CD4-positive, alpha-beta T cell (primary cell): ENCODE results near the gene UBE2Q1. TPM values are rescaled to one million over a fixed set of nuclear protein-coding genes. Genes with fewer than 3 reads are reported as not detected.

Experiments used
- ATAC-seq: fragments of 200-7000 bp; cut with Tn5 transposase; one replicate; pipeline ENCODE4 v1.10.0; 2022; ENCODE audit warnings: mild to moderate bottlenecking; ENCODE audit not compliant: poor library complexity
- CTCF ChIA-PET: fragments of 350-600 bp; sonication (Branson Sonifier 250); formaldehyde crosslinking; loops from one replicate; lab custom pipeline; 2021; ENCODE audit warnings: antibody characterized with exemption, inconsistent platforms; lab: Charles Lee
- POLR2A ChIA-PET: fragments of 350-600 bp; sonication (Branson Sonifier 250); formaldehyde crosslinking; loops from one replicate; lab custom pipeline; 2021; ENCODE audit warnings: antibody characterized with exemption, inconsistent platforms; lab: Charles Lee
- DNase-seq, 14 experiments: peaks; one replicate each; pipeline ENCODE4 v3.0.0-alpha.2; 2013 to 2020; ENCODE audit warnings: mixed read lengths in 2 of 14
- H3K27ac ChIP-seq, 2 donors: one replicate each; pipeline versions ENCODE4 v1.5.1 to v1.7.0; 2013; ENCODE audit warnings: low read length in 2 of 2, low read depth in 1 of 2, mild to moderate bottlenecking in 1 of 2
- H3K27me3 ChIP-seq, 2 experiments: 1 replicate in 1 of 2; 2 replicates in 1 of 2; pipeline versions ENCODE4 v1.6.1 to v1.7.0; 2013; ENCODE audit warnings: low read length in 2 of 2, control low read depth in 1 of 2, mild to moderate bottlenecking in 1 of 2, moderate library complexity in 1 of 2; ENCODE audit not compliant: insufficient read depth in 2 of 2, control insufficient read depth in 1 of 2
- H3K36me3 ChIP-seq: one replicate; pipeline ENCODE4 v1.6.1; 2013; ENCODE audit warnings: low read length, control low read depth; ENCODE audit not compliant: insufficient read depth
- H3K4me1 ChIP-seq: one replicate; pipeline ENCODE4 v1.6.1; 2013; ENCODE audit warnings: low read length, control low read depth; ENCODE audit not compliant: insufficient read depth
- H3K4me3 ChIP-seq: one replicate; pipeline ENCODE4 v1.5.1; 2013; ENCODE audit warnings: mild to moderate bottlenecking, low read length, moderate library complexity
- H3K9me3 ChIP-seq, 2 experiments: 1 replicate in 1 of 2; 2 replicates in 1 of 2; pipeline versions ENCODE4 v1.6.1 to v1.7.0; 2013; ENCODE audit warnings: low read length in 2 of 2, mild to moderate bottlenecking in 2 of 2, control low read depth in 1 of 2, moderate library complexity in 1 of 2; ENCODE audit not compliant: control insufficient read depth in 1 of 2, insufficient read depth in 1 of 2
- H3K27ac Mint-ChIP-seq: one replicate; pipeline ENCODE4 v1.8.0; 2020; ENCODE audit warnings: mixed read lengths
- H3K27me3 Mint-ChIP-seq: one replicate; pipeline ENCODE4 v1.8.0; 2021; ENCODE audit warnings: mixed read lengths
- H3K36me3 Mint-ChIP-seq: one replicate; pipeline ENCODE4 v1.8.0; 2021; ENCODE audit warnings: low read depth, mixed read lengths
- H3K4me1 Mint-ChIP-seq: one replicate; pipeline ENCODE4 v1.8.0; 2021; ENCODE audit warnings: low read depth, mixed read lengths
- H3K4me3 Mint-ChIP-seq: one replicate; pipeline ENCODE4 v1.8.0; 2020; ENCODE audit warnings: mild to moderate bottlenecking, mixed read lengths
- H3K9me3 Mint-ChIP-seq: one replicate; pipeline ENCODE4 v1.8.0; 2020; ENCODE audit warnings: mixed read lengths
- CTCF ChIP-seq: fragments of 200-600 bp; IDR thresholded peaks from one replicate; pipeline ENCODE4 v1.8.0; 2022; ENCODE audit warnings: antibody characterized with exemption, mild to moderate bottlenecking
- intact Hi-C, 2 experiments: fragments of 100-400 bp; cut with DNase I in 1 of 2; cut with micrococcal nuclease in 1 of 2; formaldehyde crosslinking; loops; one replicate each; pipeline versions ENCODE4 v1.15.1 to v1.9.0; 2023 to 2025; cut with DNase I, micrococcal nuclease
- total RNA-seq, 174 experiments: library from RNA in 2 of 174; stranded (reverse) in 2 of 174; gene quantifications; one replicate each; pipeline ENCODE4 v1.2.3 and lab custom pipeline; 2021 to 2026

UBE2Q1 gene
- total RNA-seq, 2 experiments from 2014 or later, result 78.7 to 82.3 TPM

- Mint-ChIP-seq H3K27ac (no peak overlapping the region), H3K36me3 (no peaks in the 10 kb centered on the region), H3K27me3 (peaks cover 6% of the 10 kb centered on the region), H3K4me3 (no peak overlapping the region), H3K9me3 (no peaks in the 10 kb centered on the region), H3K4me1 (no peaks in the 10 kb centered on the region)
- Histone ChIP-seq H3K27me3 (no peaks in the 10 kb centered on the region), H3K4me3 (no peak overlapping the region), H3K27ac (no peak overlapping the region), H3K9me3 (peaks cover 0 to 5% of the 10 kb centered on the region in 2 experiments), H3K36me3 (no peaks in the 10 kb centered on the region), H3K4me1 (no peaks in the 10 kb centered on the region)
- ATAC-seq, result no peak
- no peak for DNase-seq
- no peak for TF ChIP-seq CTCF
- intact Hi-C loops, result no loop called here
- ChIA-PET POLR2A (no interaction called here), CTCF (no interaction called here)
These were observed 31.3 kb downstream of the UBE2Q1 start for GRCh38 chr1:154527192-154527591.

- ATAC-seq, result no peak
- Histone ChIP-seq H3K36me3 (no peaks in the 10 kb centered on the region), H3K4me3 (no peak overlapping the region), H3K27me3 (no peaks in the 10 kb centered on the region), H3K27ac (no peak overlapping the region), H3K9me3 (no peaks in the 10 kb centered on the region), H3K4me1 (no peaks in the 10 kb centered on the region)
- Mint-ChIP-seq H3K9me3 (no peaks in the 10 kb centered on the region), H3K27ac (no peak overlapping the region), H3K36me3 (no peaks in the 10 kb centered on the region), H3K27me3 (peaks cover 6% of the 10 kb centered on the region), H3K4me3 (no peak overlapping the region), H3K4me1 (no peaks in the 10 kb centered on the region)
- ChIA-PET CTCF (no interaction called here), POLR2A (no interaction called here)
- no peak for DNase-seq
- intact Hi-C loops, result no loop called here
- no peak for TF ChIP-seq CTCF
These were observed 33.6 kb downstream of the UBE2Q1 start for GRCh38 chr1:154524881-154525280.

- H3K9me3 ChIP-seq, result no peaks in the 10 kb centered on the region
- H3K4me3 ChIP-seq, result no peak overlapping the region
- H3K27me3 ChIP-seq, result peaks cover 0 to 5% of the 10 kb centered on the region in 2 experiments
- H3K27ac Mint-ChIP-seq, result no peak overlapping the region
- POLR2A ChIA-PET, result no interaction called here
- no peaks in the 10 kb centered on the region for H3K4me1 Mint-ChIP-seq
- H3K9me3 Mint-ChIP-seq, result no peaks in the 10 kb centered on the region
- no peak for TF ChIP-seq CTCF
- H3K36me3 Mint-ChIP-seq, result no peaks in the 10 kb centered on the region
- no peaks in the 10 kb centered on the region for H3K36me3 ChIP-seq
- no peak for DNase-seq
- H3K27me3 Mint-ChIP-seq, result peaks cover 6% of the 10 kb centered on the region
- no peak overlapping the region for H3K27ac ChIP-seq
- CTCF ChIA-PET, result no interaction called here
- ATAC-seq, result no peak
- no peaks in the 10 kb centered on the region for H3K4me1 ChIP-seq
- intact Hi-C loops, result no loop called here
- H3K4me3 Mint-ChIP-seq, result no peak overlapping the region
These were observed 36.8 kb downstream of the UBE2Q1 start for GRCh38 chr1:154521695-154522094.
